Suprapubic skin (tissue), 4 donors: ENCODE measurements around the gene DPYD. TPM values are rescaled to one million over a fixed set of nuclear protein-coding genes. Genes with fewer than 3 reads are reported as not detected.

ENCODE experiments used
- DNase-seq, 2 donors: peaks; one replicate each; pipeline ENCODE4 v3.0.0-alpha.2; 2019; ENCODE audit warnings: low spot score in 2 of 2
- H3K27ac ChIP-seq: fragments of 200-600 bp; sonication (generic); one replicate; pipeline ENCODE4 v1.5.1; 2019
- H3K27me3 ChIP-seq: fragments of 200-600 bp; sonication (generic); one replicate; pipeline ENCODE4 v1.5.1; 2019
- H3K36me3 ChIP-seq: fragments of 200-600 bp; sonication (generic); one replicate; pipeline ENCODE4 v1.5.1; 2019
- H3K4me1 ChIP-seq: fragments of 200-600 bp; sonication (generic); one replicate; pipeline ENCODE4 v1.5.1; 2019
- H3K4me3 ChIP-seq: fragments of 200-600 bp; sonication (generic); one replicate; pipeline ENCODE4 v1.5.1; 2019; ENCODE audit warnings: mild to moderate bottlenecking
- H3K9me3 ChIP-seq: fragments of 200-600 bp; sonication (generic); one replicate; pipeline ENCODE4 v1.5.1; 2019
- CTCF ChIP-seq, 2 donors: fragments of 200-600 bp in 1 of 2; fragments of 450-650 bp in 1 of 2; sonication (generic) in 1 of 2; IDR thresholded peaks; one replicate each; pipeline ENCODE4 v1.5.1; 2016 to 2019; ENCODE audit warnings: antibody characterized with exemption in 2 of 2, mild to moderate bottlenecking in 1 of 2, moderate library complexity in 1 of 2
- EP300 ChIP-seq: sonication (generic); formaldehyde crosslinking; IDR thresholded peaks from one replicate; pipeline ENCODE4 v1.6.1; 2017; ENCODE audit warnings: antibody characterized with exemption
- POLR2A ChIP-seq, 2 donors: fragments of 450-650 bp; IDR thresholded peaks; one replicate each; pipeline ENCODE4 v1.6.1; 2017; ENCODE audit warnings: antibody characterized with exemption in 2 of 2, mild to moderate bottlenecking in 2 of 2, moderate library complexity in 2 of 2
- POLR2AphosphoS5 ChIP-seq, 3 donors: sonication (generic); formaldehyde crosslinking; IDR thresholded peaks; one replicate each; pipeline ENCODE4 v1.6.1; 2017; ENCODE audit warnings: antibody characterized with exemption in 3 of 3
- WGBS: methylation state at CpG from one replicate; pipeline ENCODE4 v1.1.5; 2018; 5-methylcytosine and 5-hydroxymethylcytosine counted together
- total RNA-seq, 4 donors: library from RNA; depleted of rRNA; stranded (reverse); fragments of >200 nt; gene quantifications; one replicate each; pipeline ENCODE4 v1.1.0, GENCODE V29; 2016

The DPYD gene
- total RNA-seq, 4 donors from 2014 or later = 10.1 to 31.9 (median 11.6) TPM

GRCh38 chr1:97270508-97271307, 650.1 kb downstream of the DPYD start:
- Histone ChIP-seq H3K4me3 (no peak overlapping the region), H3K36me3 (no peaks in the 10 kb centered on the region), H3K4me1 (no peaks in the 10 kb centered on the region), H3K27me3 (no peaks in the 10 kb centered on the region), H3K27ac (no peak overlapping the region), H3K9me3 (no peaks in the 10 kb centered on the region)
- DNase-seq = no peak
- no peak for TF ChIP-seq CTCF (IDR thresholded peaks at IDR 0.05)
- TF ChIP-seq EP300 = no peak
- no peak for TF ChIP-seq POLR2A (IDR thresholded peaks at IDR 0.05)
- TF ChIP-seq POLR2AphosphoS5 (IDR thresholded peaks at IDR 0.05) = no peak
- WGBS = 49% methylated on average over 3 of the region's 3 CpGs

- H3K27ac ChIP-seq = no peak overlapping the region
- H3K36me3 ChIP-seq = no peaks in the 10 kb centered on the region
- H3K27me3 ChIP-seq = no peaks in the 10 kb centered on the region
- no peak overlapping the region for H3K4me3 ChIP-seq
- no peak for TF ChIP-seq POLR2A (IDR thresholded peaks at IDR 0.05)
- TF ChIP-seq CTCF (IDR thresholded peaks at IDR 0.05) = no peak
- TF ChIP-seq EP300 = no peak
- no peak for TF ChIP-seq POLR2AphosphoS5 (IDR thresholded peaks at IDR 0.05)
- H3K4me1 ChIP-seq = no peaks in the 10 kb centered on the region
- H3K9me3 ChIP-seq = no peaks in the 10 kb centered on the region
- DNase-seq = no peak
These were observed 655.2 kb downstream of the DPYD start for GRCh38 chr1:97265630-97266029.

- H3K27me3 ChIP-seq = no peaks in the 10 kb centered on the region
- H3K4me3 ChIP-seq = no peak overlapping the region
- H3K36me3 ChIP-seq = no peaks in the 10 kb centered on the region
- H3K27ac ChIP-seq = no peak overlapping the region
- DNase-seq = no peak
- WGBS = 73% methylated on average over 1 of the region's 1 CpG
- TF ChIP-seq POLR2A (IDR thresholded peaks at IDR 0.05) = no peak
- TF ChIP-seq POLR2AphosphoS5 (IDR thresholded peaks at IDR 0.05) = no peak
- no peak for TF ChIP-seq EP300
- TF ChIP-seq CTCF (IDR thresholded peaks at IDR 0.05) = no peak
- H3K4me1 ChIP-seq = no peaks in the 10 kb centered on the region
- H3K9me3 ChIP-seq = no peaks in the 10 kb centered on the region
These were observed 658.0 kb downstream of the DPYD start for GRCh38 chr1:97262842-97263241.

GRCh38 chr1:97258597-97258996, 662.2 kb downstream of the DPYD start:
- TF ChIP-seq POLR2AphosphoS5 (IDR thresholded peaks at IDR 0.05) (no peak), POLR2A (IDR thresholded peaks at IDR 0.05) (no peak), EP300 (no peak), CTCF (IDR thresholded peaks at IDR 0.05) (no peak)
- Histone ChIP-seq H3K27ac (no peak overlapping the region), H3K27me3 (no peaks in the 10 kb centered on the region), H3K9me3 (no peaks in the 10 kb centered on the region), H3K4me1 (no peaks in the 10 kb centered on the region), H3K36me3 (no peaks in the 10 kb centered on the region), H3K4me3 (no peak overlapping the region)
- WGBS = 100% methylated on average over 1 of the region's 1 CpG
- DNase-seq = no peak

- WGBS = 79% methylated on average over 4 of the region's 4 CpGs
- Histone ChIP-seq H3K27me3 (no peaks in the 10 kb centered on the region), H3K27ac (no peak overlapping the region), H3K4me3 (no peak overlapping the region), H3K36me3 (no peaks in the 10 kb centered on the region), H3K9me3 (no peaks in the 10 kb centered on the region), H3K4me1 (no peaks in the 10 kb centered on the region)
- no peak for DNase-seq
- TF ChIP-seq EP300 (no peak), CTCF (IDR thresholded peaks at IDR 0.05) (no peak), POLR2AphosphoS5 (IDR thresholded peaks at IDR 0.05) (no peak), POLR2A (IDR thresholded peaks at IDR 0.05) (no peak)
These were observed 665.9 kb downstream of the DPYD start for GRCh38 chr1:97254731-97255463.
